ENCODE data around the gene PPP1R3F.

PPP1R3F gene, protein sequence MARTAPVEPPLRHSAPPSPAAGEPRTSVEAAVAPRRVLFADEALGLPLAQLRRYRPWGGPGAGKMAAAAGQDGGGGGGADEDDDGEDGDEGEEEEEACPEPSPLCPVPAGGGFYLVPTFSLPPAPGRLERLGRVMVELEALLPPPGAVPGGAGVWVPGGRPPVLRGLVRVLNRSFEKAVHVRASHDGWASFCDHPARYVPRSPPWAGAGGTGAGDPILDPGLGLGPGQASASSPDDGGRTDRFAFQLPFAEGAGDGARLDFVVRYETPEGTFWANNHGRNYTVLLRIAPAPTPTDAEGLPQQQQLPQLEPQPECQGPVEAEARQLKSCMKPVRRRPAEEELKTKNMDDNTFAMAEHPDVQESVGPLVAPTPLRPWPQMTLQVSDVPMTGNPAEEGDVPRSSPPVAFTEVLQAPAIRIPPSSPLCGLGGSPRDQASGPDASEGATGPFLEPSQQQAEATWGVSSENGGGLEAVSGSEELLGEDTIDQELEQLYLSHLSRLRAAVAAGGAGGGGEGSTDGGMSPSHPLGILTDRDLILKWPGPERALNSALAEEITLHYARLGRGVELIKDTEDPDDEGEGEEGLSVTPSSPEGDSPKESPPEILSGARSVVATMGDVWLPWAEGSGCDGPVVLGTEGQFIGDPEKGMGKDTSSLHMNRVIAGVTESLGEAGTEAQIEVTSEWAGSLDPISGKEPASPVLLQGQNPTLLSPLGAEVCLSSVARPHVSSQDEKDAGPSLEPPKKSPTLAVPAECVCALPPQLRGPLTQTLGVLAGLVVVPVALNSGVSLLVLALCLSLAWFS
- 16.2 to 21.3 reads per million in 2 donors for total RNA-seq

GRCh38 chrX:49269767-49270248, at the start of gene PPP1R3F:
Gene PPP1R3F, plus strand, starts transcription at chrX:49269793. Its CDS starts 77 bp downstream, at chrX:49269870.
- peak; percentile 17 for DNase-seq

DNA sequence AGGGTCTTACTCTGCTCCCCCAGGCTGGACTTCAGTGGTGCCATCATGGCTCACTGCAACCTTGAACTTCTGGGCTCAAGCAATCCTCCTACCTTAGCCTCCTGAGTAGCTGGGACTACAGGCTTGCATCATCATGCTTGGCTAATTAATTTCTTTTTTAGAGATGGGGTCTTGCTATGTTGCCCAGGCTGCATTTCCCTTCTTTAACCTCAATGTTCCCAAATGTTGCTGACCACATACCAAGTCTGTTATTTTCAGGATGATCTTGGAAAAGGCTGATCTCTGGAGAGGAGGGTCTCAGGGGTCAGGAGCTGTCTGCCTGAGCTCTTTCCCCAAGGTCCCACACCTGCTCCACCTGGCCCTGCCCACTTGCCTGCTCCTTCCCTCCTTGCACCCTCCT, 49.5 kb upstream of the PPP1R3F start:
- no peak for DNase-seq

- DNase-seq = no peak
Measured at GRCh38 chrX:49221868-49222267, 47.7 kb upstream of the PPP1R3F start.

DNA sequence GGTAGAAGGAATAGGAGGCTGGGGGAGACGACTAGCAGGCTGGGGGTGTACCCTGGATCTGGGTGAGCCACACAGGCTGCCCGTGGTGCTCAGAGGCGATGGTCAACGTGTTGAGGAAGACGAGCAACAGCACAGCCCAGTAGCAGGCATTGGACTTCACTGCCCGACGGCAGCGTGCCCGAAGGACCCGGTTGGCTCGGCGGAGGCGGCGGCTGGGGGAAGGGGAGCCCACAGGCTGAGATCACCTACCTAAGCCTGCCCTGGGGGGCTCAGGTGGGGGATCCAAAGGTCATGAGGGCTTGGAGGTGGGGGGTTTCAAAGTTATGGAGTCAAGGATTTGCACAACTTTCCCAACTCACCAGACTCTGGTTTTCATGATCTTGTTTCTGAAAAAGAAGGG, 43.7 kb upstream of the PPP1R3F start:
- DNase-seq = no peak

- DNase-seq = no peak
Measured at GRCh38 chrX:49226946-49227345, 42.6 kb upstream of the PPP1R3F start.

DNA sequence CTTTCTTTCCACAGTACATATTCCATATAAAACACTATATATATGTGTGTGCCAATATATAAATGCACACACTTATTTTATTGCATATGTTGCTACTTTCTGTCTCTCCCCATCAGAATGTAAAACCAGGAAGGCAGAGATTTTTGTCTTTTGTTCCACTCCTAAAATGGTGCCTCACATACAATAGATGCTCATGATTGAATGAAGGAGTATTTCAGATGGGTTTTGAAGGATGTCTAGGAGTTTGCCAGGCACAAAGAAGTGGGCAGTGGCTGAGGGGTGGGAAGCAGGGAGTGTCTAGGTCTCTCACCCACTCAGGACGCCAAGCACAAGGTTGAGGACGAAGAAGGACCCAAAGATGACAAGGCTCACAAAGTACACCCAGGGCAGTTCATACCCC, 41.9 kb upstream of the PPP1R3F start:
- no peak for DNase-seq

- DNase-seq = no peak
Measured at GRCh38 chrX:49228185-49228584, 41.4 kb upstream of the PPP1R3F start.

GRCh38 chrX:49230500-49231232, 38.9 kb upstream of the PPP1R3F start:
- peak; percentile 31 for DNase-seq

DNA sequence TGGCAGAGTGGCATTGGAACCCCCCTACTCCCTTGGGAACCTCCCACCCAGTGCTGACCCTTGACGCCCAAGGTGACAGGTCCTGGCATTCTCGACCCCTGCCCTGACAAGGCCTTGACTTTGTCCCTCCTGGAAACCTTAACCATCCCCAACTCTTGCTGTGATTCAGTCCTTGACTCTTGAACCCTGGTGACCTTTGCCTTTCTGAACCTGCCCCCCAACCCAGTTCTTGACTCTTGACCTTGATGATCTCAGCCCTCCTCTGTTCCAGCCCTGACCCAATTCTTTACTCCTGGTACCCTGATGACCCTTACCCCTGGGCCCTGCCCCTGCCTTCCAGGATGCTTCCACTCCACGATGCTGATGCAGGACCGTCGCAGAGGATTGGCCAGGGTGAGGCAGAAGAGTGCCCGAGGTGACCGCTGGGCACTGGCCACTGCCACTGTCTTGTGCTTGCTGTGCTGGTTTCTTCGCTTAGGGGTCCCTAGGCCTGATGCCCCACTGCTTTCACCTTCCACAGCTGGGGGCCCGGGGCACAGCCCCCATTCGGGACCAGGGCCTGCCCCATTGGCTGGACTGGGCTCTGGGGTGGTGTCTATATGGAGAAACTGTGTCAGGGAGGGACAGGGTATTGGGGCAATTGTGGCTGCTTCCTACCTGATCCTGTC, 38.1 kb upstream of the PPP1R3F start:
- no peak for DNase-seq

GRCh38 chrX:49232525-49232924, 37.1 kb upstream of the PPP1R3F start:
- no peak for DNase-seq

- no peak for DNase-seq
Measured at GRCh38 chrX:49233176-49233575, 36.4 kb upstream of the PPP1R3F start, which contains the start of gene CACNA1F. Gene CACNA1F, minus strand, starts transcription at chrX:49233340. Its CDS starts 31 bp downstream, at chrX:49233309.

DNA sequence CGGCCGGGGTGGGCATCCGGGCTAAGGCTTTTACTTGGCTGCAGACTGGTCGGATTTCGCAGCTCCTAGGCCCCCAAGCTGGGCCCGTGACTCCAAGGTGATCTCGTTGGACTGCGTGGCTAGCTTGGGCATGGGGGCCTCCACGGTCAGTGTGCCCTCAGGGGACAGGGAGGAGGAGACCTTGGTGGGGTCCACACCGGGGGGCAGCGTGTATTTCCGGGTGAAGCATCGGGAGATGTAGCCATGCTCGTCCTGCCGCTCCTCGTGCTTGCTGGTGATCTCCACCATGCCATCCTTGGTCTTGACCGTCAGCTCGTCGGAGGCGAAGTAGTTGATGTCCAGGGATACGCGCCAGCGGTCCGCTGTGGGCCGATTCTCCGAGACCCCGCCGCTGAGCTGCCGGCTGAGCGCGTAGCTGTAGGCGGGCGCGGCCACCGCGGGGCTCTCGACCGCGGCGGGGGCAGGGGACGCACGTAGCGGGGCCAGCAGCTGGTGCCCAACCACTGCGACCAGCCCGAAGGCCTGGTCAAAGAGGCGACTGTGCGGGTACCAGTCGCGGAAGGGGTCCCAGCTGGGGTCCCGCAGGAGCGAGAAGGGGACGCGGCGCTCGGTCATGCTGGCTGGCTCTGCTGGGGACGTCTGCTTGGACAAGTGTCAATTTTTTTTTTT, 35.6 kb upstream of the PPP1R3F start:
- DNase-seq = no peak

- DNase-seq = no peak
Measured at GRCh38 chrX:49237060-49237459, 32.5 kb upstream of the PPP1R3F start.

GRCh38 chrX:49238735-49239134, 30.9 kb upstream of the PPP1R3F start:
- DNase-seq = no peak

DNA sequence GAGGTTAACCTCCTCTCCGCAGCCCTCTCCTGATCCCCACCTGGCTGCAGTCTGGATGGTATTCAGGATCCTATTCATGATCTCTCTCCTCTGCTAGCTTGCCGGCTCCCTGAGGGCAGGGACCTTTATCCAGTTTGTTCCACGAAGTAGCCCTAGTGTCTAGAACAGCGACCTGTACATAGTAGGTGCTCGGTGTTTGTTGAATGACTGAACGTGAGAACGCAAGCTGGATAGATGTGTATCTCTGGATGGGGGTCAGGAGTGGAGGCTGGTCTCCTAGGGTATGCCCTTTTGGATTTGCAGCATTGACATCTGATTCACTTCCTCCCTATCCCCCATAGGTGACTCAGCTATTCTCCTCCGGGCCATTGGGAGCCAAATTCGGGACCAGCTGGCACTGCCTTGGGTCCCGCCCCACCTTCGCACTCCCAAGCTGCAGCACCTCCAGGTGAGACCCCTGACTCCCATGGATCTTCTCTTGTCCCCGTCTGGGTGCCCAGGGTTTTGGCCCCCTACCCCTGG, 27.0 kb upstream of the PPP1R3F start:
- no peak for DNase-seq

DNA sequence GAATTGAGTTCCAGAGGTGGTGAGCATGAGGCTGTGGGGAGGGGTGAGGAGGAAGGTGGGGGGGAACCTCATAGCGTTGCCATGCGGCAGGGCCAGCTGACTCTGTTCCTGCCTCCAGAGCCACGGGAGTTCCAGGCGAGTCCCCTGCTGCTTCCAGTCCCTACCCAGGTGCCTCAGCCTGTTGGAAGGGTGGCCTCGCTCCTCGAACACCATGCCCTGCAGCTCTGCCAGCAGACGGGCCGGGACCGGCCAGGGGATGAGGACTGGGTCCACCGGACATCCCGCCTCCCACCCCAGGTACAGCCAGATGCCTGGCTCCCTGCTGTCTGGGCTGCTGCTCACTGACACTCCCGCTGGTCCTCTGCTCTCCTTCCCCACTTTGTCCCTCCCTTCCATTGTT, 26.4 kb upstream of the PPP1R3F start:
- DNase-seq = no peak

DNA sequence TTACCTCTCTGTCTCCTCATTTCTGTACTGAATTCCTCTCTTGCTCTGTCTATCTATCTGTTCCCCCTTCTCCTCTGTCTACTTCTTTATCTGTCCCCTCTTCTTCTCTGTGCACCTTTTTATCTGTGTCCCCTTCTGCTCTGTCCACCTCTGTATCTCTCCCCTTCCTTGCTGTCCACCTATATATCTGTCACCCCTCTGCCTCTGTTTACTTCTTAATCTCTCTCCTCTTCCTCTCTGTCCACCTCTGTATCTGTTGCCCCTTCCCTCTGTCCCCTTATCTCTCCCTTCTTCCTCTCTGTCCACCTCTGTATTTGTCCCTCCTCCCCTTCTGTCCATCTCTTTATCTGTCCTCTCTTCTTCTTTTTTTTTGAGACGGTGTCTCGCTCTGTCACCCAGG, 25.4 kb upstream of the PPP1R3F start:
- DNase-seq = no peak

- DNase-seq = no peak
Measured at GRCh38 chrX:49246541-49246940, 23.1 kb upstream of the PPP1R3F start.

GRCh38 chrX:49247346-49247745, 22.2 kb upstream of the PPP1R3F start:
- DNase-seq = no peak

GRCh38 chrX:49247916-49248811, 21.4 kb upstream of the PPP1R3F start:
- DNase-seq = no peak

DNA sequence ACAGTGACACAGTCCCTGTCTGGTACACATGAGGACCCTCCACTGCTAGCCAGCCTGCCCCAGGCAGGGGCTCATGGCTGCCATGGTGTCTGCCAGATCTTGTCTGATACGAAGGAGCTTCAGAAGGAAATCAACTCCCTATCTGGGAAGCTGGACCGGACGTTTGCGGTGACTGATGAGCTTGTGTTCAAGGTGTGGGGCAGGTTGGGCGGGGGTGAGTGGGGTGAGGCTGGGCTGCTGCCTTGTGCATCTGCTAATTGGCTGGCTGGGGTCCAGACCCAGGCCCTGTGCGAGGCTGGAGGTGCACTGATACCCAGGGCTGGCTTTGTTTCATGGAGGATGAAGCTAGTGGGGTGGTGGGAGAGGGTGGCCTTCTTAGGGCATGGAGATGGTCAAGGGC, 20.5 kb upstream of the PPP1R3F start:
- DNase-seq = no peak

Data from T-helper 9 cell (primary cell).